GM18909 (cell line): ENCODE results near the gene GJA1.

Source experiments
- ATAC-seq: cut with Tn5 transposase; IDR thresholded peaks from one replicate; pipeline ENCODE4 v1.9.1; 2021; ENCODE audit warnings: mild to moderate bottlenecking; ENCODE audit not compliant: unreplicated experiment, poor library complexity

GJA1 gene

GRCh38 chr6:121482004-121482693 lies 46.7 kb downstream of the GJA1 start:
- ATAC-seq: no peak

GRCh38 chr6:121482751-121483150 lies 47.3 kb downstream of the GJA1 start:
- no peak for ATAC-seq

- no peak for ATAC-seq
Observed at GRCh38 chr6:121485359-121485811, 49.9 kb downstream of the GJA1 start.

GRCh38 chr6:121491576-121491975 lies 56.1 kb downstream of the GJA1 start:
- ATAC-seq: no peak

GRCh38 chr6:121492536-121492935 lies 57.1 kb downstream of the GJA1 start:
- no peak for ATAC-seq

- ATAC-seq: no peak
Observed at GRCh38 chr6:121497970-121498375, 62.5 kb downstream of the GJA1 start.

- no peak for ATAC-seq
Observed at GRCh38 chr6:121498481-121499276, 63.2 kb downstream of the GJA1 start.
